Measurements from ENCODE around the gene HPSE2.

HPSE2 gene

DNA sequence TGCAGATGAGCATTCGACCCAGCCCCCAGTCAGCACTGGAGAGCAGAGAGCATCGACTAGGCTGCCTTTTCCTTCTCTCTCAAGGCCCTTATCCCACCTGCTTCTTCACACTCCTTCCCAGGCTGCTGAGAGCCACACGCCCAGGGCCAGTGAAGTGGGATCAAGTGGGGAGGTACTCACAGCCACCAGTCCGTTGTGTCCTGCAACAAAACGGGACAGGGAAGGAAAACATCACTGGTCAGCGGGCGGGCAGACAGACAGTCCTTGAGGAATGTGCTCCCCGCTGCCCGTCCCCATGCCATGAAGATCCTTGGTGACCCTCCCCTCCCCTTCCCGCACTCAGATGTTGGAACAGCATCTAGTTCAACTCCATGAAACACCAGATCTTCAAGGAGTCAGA, 824.9 kb downstream of the HPSE2 start:
- no peak for DNase-seq (ENCODE audit: low spot score)

DNA sequence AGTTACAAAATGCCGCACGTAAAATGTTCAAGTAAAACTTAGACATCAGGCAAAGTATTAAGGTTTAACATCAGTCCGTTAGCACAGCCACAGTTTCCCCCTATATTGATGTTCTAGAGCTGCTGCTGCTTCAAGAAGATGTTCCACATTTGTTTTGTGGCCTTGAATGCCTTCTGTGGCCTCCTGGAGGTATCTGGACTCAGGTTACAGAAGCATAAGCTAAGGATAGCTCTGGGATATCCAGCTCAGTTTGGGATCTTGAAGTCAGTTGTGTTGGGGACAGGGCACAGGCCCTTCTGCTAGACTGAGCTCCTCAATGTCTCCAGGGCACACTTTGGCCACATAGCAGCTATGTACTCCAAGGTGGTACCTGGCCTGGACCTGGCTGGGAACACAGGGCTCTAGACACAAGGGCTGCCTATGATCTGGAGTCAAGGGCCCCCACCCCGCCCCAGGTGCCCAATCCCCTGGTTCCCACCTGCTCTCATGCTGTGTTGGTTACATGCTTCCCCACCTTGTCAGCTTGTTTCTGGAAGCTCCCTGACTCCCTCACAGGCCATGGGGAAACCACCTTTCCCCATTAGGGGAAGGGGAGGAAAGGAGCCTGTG, 825.4 kb downstream of the HPSE2 start:
- DNase-seq (ENCODE audit: low spot score): no peak

DNA sequence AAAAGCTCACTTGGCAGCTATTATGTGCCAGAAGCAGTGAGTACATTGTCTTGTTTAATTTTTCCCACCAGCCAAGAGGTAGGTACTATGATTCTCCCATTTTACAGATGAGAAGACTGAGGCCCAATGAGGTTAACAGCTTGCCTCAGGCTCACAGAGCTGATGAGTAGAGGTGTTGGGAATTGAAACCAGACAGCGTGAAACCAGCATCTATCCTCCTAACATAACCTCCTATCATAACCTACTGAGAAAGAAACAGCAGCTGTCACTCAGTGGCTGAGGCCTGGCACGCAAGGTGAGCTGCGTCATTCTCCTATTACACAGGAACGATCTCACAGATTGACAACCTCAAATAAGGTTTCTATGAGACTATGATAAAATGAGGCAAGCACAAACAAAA, 826.9 kb downstream of the HPSE2 start:
- no peak for DNase-seq (ENCODE audit: low spot score)

DNA sequence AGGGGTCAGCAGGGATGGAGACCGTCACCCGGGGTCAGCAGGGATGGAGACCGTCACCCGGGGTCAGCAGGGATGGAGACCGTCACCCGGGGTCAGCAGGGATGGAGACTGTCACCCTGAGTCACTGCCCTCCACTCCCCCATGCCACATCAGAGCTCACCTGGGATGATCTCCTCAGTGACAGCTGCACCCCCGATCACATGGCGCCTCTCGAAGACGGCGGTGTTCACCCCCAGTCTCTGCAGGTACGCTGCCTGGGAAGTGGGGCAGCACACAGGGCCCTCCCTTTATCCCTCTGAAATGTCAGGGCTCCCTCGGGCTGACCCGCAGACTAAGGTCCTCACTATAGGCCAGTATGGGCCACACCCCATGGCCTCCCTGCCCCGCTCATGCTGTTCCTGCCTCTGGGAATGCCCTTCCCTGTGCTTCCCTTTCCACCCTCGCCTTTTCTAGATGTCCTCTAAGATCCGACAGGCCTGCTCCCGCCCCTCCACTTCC, 827.9 kb downstream of the HPSE2 start:
- no peak for DNase-seq (ENCODE audit: low spot score)
